ENCODE measurements around the gene NINL.
A peak's percentile ranks its signal among the peaks of the same experiment; 100 is the strongest.

The NINL gene

DNA sequence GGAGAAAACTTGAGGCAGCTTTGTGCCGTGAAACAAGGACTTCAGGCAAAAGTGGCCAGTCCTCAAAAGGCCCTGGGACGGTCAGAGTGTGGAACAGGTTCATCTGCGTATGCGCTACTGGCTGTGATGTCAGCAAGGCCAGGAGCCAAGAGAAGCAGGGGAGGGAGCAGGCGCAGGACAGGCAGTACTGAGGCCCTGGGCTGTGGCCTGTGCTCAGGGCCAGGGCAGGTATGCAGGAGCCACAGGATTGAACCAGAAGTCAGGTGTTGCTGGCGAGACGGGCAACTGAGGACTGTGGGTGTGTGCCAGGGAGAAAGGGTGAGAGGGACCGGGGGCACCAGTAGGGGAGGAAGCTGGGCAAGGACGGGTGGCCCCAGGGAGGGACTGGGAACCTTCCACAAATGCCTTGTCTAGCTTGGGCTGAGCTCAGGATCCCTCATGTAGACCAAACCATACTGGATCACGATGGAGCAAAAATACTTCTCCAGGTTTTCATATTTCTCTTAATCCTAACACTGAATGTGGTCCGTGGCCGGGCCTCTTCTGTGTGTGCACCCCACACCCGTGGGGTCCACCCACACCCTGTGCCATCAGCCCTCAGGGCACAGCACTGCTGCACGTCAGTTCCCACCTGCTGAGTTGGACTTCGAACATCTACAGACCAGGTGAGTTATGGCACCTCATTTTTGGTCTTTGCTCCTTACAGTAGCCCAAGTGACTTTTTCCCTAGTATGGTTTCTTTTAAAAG is 131.0 kb downstream of the NINL start:
- no peak for DNase-seq
- H3K4me1 Mint-ChIP-seq (ENCODE audit: low read depth in 2 of 2): no peaks in the 10 kb centered on the region
- peaks cover 0 to 6% of the 10 kb centered on the region in 2 donors for H3K27me3 Mint-ChIP-seq
- H3K27ac Mint-ChIP-seq: no peak overlapping the region
- H3K4me3 Mint-ChIP-seq: no peak overlapping the region
- H3K9me3 Mint-ChIP-seq: no peaks in the 10 kb centered on the region
- ATAC-seq (replicated peaks): no peak
- no peaks in the 10 kb centered on the region for H3K36me3 Mint-ChIP-seq (ENCODE audit: insufficient read depth)

DNA sequence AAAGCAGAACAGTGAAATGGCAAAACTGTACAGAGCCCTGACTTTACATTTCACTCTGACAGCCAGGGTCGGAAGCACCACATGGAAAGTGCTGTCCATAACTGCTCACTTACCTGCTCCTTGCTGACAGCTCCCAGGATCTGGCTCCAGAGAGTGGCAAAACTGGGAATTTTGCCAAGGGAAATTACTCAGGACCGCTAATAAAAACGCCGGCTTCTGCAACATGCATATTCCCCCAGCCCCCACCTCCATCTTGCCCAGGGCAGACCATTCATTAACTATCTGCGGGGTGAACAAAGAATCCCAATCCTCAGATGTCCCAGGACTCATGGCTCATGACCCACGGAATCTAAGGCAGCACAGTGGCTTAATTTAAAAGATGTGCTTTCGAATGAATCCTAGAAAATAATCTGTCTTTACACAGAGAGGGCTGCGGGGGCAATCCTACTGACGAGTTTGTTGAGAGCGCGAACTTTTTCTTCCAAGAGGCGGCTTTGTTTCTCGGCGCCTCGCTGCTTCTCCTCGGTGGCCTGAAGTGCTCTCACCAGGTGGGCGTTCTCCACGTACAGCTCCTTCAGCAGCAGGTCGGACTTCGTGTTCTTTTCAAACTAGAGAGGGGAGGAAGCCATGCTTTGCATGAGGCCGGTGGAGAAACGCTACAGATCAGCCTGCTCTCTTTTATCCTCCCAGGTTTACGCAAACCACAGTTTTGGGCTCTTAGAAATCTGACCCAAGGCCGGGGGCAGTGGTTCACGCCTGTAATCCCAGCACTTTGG is 132.1 kb downstream of the NINL start:
- Mint-ChIP-seq H3K4me1 (ENCODE audit: low read depth in 2 of 2) (no peaks in the 10 kb centered on the region), H3K27ac (no peak overlapping the region), H3K4me3 (no peak overlapping the region), H3K36me3 (ENCODE audit: insufficient read depth) (no peaks in the 10 kb centered on the region), H3K9me3 (no peaks in the 10 kb centered on the region), H3K27me3 (peaks cover 0 to 6% of the 10 kb centered on the region in 2 donors)
- no peak for ATAC-seq (replicated peaks)
- no peak for DNase-seq

DNA sequence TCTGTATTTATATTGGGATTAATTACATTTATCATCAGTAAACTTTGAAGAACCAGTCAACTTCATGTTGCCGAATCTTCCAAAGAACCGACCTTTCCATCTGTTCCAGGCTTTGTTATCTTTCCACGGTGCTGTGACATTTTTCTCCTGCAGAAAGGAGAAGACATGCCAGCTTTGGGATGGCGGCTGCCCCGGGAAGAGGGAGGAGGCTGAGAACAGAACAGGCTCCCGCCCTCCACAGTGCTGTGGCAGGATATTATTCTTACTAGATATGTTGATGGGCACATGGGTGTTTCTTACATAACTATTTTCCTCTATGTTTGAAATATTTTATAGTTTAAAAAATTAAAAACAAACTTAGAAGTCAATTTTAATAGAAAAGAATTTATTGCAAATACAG is 133.0 kb downstream of the NINL start:
- Mint-ChIP-seq H3K36me3 (ENCODE audit: insufficient read depth) (peaks cover 7% of the 10 kb centered on the region), H3K4me1 (ENCODE audit: low read depth in 2 of 2) (no peaks in the 10 kb centered on the region), H3K4me3 (no peak overlapping the region), H3K27ac (no peak overlapping the region), H3K27me3 (peaks cover 0 to 6% of the 10 kb centered on the region in 2 donors), H3K9me3 (no peaks in the 10 kb centered on the region)
- no peak for ATAC-seq (replicated peaks)
- no peak for DNase-seq

DNA sequence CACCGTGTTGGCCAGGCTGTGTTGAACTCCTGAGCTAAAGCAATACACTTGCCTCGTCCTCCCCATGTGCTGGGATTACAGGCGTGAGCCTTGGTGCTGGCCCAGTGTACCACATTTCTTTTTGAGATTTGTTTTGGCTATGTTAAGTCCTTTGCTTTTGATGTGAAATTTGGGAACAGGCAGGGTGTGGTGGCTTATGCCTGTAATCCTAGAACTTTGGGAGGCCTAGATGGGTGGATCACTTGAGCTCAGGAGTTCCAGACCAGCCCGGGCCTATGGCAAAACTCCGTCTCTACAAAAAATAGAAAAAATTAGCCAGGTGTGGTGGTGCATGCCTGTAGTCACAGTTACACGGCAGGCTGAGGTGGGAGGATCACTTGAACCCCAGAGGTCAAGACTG is 137.7 kb downstream of the NINL start:
- peaks cover 7% of the 10 kb centered on the region for H3K36me3 Mint-ChIP-seq (ENCODE audit: insufficient read depth)
- no peaks in the 10 kb centered on the region for H3K27me3 Mint-ChIP-seq
- H3K27ac Mint-ChIP-seq: no peak overlapping the region
- H3K4me1 Mint-ChIP-seq (ENCODE audit: low read depth in 2 of 2): peaks cover 5% of the 10 kb centered on the region in 2 donors
- H3K4me3 Mint-ChIP-seq: no peak overlapping the region
- ATAC-seq (replicated peaks) (no peak), DNase-seq (no peak)
- H3K9me3 Mint-ChIP-seq: no peaks in the 10 kb centered on the region

DNA sequence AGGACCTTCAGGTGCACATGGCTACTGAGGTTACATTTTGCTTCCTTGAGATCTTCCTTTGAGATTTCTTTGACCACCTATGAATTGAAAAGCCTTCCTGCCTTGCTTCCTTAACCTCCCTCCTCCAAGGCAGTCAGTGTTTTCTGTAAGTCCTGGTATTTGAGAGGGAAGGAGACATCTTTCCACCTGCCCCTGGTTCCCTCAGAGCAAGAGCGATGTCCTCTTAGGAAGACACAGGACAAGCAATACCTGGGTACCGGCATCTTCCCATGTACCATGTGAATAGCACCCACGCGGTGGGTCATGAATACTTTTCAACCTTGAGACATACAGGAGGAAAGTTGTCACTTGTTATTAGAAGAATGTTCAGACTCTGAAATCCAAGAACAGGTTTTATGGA is 140.8 kb downstream of the NINL start:
- ATAC-seq (replicated peaks) (no peak), DNase-seq (no peak)
- H3K27me3 Mint-ChIP-seq: no peaks in the 10 kb centered on the region
- H3K4me1 Mint-ChIP-seq (ENCODE audit: low read depth in 2 of 2): peaks cover 5% of the 10 kb centered on the region in 2 donors
- H3K9me3 Mint-ChIP-seq: no peaks in the 10 kb centered on the region
- H3K27ac Mint-ChIP-seq: peak overlapping the region in 1 of 2 donors; percentile 4
- H3K4me3 Mint-ChIP-seq: no peak overlapping the region
- peaks cover 7% of the 10 kb centered on the region for H3K36me3 Mint-ChIP-seq (ENCODE audit: insufficient read depth)

DNA sequence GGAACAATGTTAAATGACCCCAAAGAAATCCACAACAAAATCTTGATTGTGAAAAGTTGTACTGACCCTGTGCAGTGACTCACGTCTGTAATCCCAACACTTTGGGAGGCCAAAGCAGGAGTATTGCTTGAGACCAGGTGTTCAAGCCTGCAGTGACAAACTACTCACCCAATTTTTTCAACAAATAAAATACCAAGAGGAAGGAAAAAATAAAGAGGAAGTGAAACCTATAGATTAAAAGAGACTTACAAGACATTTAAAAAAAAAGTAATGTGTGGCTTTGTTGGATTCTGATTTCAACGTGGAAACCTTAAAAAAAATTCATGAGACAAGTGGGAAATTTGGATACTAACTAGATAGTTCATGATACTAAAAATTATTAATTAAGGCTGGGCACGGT is 146.0 kb downstream of the NINL start:
- no peak overlapping the region for H3K27ac Mint-ChIP-seq
- no peaks in the 10 kb centered on the region for H3K27me3 Mint-ChIP-seq
- H3K9me3 Mint-ChIP-seq: no peaks in the 10 kb centered on the region
- no peaks in the 10 kb centered on the region for H3K36me3 Mint-ChIP-seq (ENCODE audit: insufficient read depth)
- ATAC-seq (replicated peaks) (no peak), DNase-seq (no peak)
- no peak overlapping the region for H3K4me3 Mint-ChIP-seq
- H3K4me1 Mint-ChIP-seq (ENCODE audit: low read depth in 2 of 2): no peaks in the 10 kb centered on the region

DNA sequence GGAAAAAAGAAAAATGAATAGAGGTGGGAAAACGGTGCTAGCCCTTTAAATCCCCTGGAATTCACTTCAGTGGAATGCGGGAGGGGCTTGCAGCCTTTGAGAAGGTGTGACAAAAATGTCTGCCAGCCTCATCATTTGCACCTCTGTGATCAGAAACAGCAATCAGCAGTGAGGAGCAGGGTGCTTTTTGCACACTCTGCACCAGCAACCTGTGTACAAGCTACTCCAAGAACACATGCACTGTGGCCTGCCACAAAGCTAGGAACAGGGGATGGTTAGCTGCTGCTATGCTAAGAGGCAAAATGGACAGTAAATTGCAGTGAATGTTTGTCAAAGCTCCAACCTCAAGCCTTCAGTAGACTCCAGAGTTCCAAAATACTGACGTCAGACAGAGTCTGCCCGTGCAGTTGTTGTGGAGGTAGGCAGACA is 148.2 kb downstream of the NINL start:
- Mint-ChIP-seq H3K27me3 (no peaks in the 10 kb centered on the region), H3K36me3 (ENCODE audit: insufficient read depth) (no peaks in the 10 kb centered on the region), H3K4me1 (ENCODE audit: low read depth in 2 of 2) (no peaks in the 10 kb centered on the region), H3K9me3 (no peaks in the 10 kb centered on the region), H3K27ac (no peak overlapping the region), H3K4me3 (no peak overlapping the region)
- DNase-seq: no peak
- no peak for ATAC-seq (replicated peaks)

DNA sequence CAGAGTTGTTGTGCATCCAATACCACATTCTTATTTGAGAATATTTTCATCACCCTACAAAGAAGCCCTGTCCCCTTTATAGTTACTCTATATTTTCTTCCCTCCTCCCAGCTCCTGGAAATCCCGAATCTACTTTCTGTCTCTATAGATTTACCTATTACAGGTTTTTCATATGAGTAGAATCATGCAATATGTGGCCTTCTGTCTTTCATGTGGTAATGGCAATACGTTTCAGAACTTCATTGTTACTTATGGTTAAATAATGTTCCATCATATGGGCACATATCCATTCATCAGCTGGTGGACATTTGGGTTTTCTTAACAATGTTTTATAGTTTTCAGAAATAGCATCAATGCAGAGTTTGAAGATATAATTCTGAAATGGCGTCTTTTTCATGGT is 160.8 kb downstream of the NINL start:
- H3K4me1 Mint-ChIP-seq (ENCODE audit: low read depth in 2 of 2): peaks cover 4 to 5% of the 10 kb centered on the region in 2 donors
- peaks cover 3% of the 10 kb centered on the region for H3K36me3 Mint-ChIP-seq (ENCODE audit: insufficient read depth)
- no peak overlapping the region for H3K27ac Mint-ChIP-seq
- H3K27me3 Mint-ChIP-seq: no peaks in the 10 kb centered on the region
- no peak overlapping the region for H3K4me3 Mint-ChIP-seq
- DNase-seq (no peak), ATAC-seq (replicated peaks) (no peak)
- H3K9me3 Mint-ChIP-seq: no peaks in the 10 kb centered on the region

DNA sequence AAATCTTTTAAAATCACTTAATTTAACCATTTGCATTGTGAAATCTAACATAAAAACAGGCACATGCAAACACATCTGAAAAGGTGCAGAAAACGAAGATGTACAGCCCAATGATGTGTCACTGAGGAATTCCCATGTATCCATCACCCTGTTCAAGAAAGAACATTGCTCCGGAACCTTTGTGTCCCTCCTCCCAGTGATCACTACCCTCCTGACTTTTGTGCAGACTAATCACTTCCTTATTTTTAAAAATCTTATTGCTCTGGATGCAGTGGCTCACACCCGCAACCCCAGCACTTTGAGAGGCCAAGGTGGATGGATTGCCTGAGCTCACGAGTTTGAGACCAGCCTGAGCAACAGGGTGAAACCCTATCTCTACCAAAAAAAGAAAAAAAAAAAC is 163.3 kb downstream of the NINL start:
- DNase-seq (no peak), ATAC-seq (replicated peaks) (no peak)
- H3K27ac Mint-ChIP-seq: no peak overlapping the region
- H3K27me3 Mint-ChIP-seq: no peaks in the 10 kb centered on the region
- peaks cover 6% of the 10 kb centered on the region for H3K36me3 Mint-ChIP-seq (ENCODE audit: insufficient read depth)
- no peak overlapping the region for H3K4me3 Mint-ChIP-seq
- H3K4me1 Mint-ChIP-seq (ENCODE audit: low read depth in 2 of 2): peaks cover 4 to 5% of the 10 kb centered on the region in 2 donors
- H3K9me3 Mint-ChIP-seq: no peaks in the 10 kb centered on the region

DNA sequence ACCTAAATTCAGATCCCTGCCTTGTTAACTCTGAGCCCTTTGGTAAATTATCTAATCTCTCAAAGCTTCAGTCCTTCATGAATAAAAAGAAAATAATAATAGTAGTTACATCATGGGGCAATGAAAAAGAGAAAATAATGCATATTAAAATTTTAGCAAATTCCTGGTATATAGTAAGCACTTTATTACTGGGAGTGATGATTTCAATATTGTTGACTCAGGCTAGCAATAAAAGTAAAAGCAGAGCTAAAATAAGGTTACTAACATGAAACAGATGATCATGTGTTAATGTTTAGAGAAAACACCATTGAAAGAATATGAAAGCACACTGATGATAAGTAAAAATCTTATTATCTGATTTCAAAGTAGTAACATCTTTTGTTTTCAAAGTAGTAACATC is 164.2 kb downstream of the NINL start:
- H3K4me1 Mint-ChIP-seq (ENCODE audit: low read depth in 2 of 2): peaks cover 2 to 4% of the 10 kb centered on the region in 2 donors
- DNase-seq: no peak
- no peaks in the 10 kb centered on the region for H3K27me3 Mint-ChIP-seq
- no peaks in the 10 kb centered on the region for H3K9me3 Mint-ChIP-seq
- no peak for ATAC-seq (replicated peaks)
- H3K36me3 Mint-ChIP-seq (ENCODE audit: insufficient read depth): peaks cover 5% of the 10 kb centered on the region
- no peak overlapping the region for H3K27ac Mint-ChIP-seq
- no peak overlapping the region for H3K4me3 Mint-ChIP-seq

DNA sequence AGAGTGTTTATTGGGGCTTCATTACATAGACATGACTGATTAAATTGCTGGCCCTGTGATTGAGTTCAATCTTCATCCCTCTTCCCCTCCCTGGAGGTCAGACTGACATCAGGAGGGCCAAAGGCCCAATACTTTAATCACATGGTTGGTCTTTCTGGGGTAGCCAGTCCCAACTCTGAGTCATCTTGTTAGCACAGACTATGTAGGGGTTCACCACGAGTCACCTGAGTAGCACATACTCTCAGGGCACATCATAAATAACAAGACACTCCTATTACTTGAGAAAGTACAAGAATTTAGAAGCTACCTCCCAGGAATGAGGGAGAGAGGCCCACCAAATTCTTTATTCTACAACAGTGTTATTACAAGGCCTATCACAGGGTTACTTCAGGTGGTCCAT is 166.6 kb downstream of the NINL start:
- H3K36me3 Mint-ChIP-seq (ENCODE audit: insufficient read depth): peaks cover 3% of the 10 kb centered on the region
- no peaks in the 10 kb centered on the region for H3K9me3 Mint-ChIP-seq
- ATAC-seq (replicated peaks) (no peak), DNase-seq (no peak)
- no peak overlapping the region for H3K4me3 Mint-ChIP-seq
- H3K4me1 Mint-ChIP-seq (ENCODE audit: low read depth in 2 of 2): no peaks in the 10 kb centered on the region
- no peaks in the 10 kb centered on the region for H3K27me3 Mint-ChIP-seq
- H3K27ac Mint-ChIP-seq: no peak overlapping the region

DNA sequence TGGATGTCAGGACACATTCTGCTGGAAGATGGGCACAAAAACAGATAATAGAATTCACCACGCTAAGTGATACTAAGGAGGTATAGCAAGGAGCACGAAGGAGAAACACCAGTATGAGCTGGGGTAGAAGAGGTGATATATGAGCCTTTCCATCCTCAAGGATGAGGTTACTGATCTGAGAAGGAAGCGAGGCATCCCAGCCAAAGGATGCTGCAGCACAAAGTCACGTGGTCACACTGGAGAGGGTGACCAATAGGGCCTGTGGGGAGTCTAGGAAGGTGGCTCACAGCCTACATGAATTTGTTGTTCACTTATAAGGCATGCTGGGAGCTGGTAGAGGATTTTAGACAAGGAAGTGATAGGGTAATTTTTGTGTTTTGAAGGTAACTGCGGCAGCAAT is 176.4 kb downstream of the NINL start:
- H3K27ac Mint-ChIP-seq: no peak overlapping the region

DNA sequence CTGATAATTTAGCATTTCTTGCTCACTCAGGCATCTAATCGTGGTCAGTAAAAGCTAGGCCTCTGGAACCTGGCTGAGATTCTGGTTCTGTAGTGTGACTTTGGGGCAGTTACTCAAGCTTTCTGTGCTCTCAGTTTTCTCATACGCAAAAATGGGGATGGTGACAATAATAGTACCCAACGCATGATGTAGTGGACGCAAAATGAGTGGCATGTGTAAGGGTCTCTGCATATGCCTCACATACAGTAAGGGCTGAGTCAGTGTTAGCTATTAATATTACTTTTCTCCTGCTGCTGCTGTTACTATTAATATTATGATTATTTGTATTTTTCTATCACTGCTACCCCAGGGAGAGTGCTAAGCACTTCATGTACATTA is 177.2 kb downstream of the NINL start:
- Mint-ChIP-seq H3K27me3 (no peaks in the 10 kb centered on the region), H3K27ac (peak overlapping the region; percentile 93 to 94), H3K9me3 (peaks cover 0 to 7% of the 10 kb centered on the region in 2 donors), H3K4me1 (ENCODE audit: low read depth in 2 of 2) (peaks cover 9 to 15% of the 10 kb centered on the region in 2 donors), H3K4me3 (peak overlapping the region; percentile 94 to 95), H3K36me3 (ENCODE audit: insufficient read depth) (peaks cover 6% of the 10 kb centered on the region)
- no peak for DNase-seq
- no peak for ATAC-seq (replicated peaks)

More for the DNA sequence above, 176.4 kb downstream of the NINL start:
- DNase-seq (no peak), ATAC-seq (replicated peaks) (no peak)
- no peak overlapping the region for H3K4me3 Mint-ChIP-seq
- H3K27me3 Mint-ChIP-seq: no peaks in the 10 kb centered on the region
- peaks cover 9 to 15% of the 10 kb centered on the region in 2 donors for H3K4me1 Mint-ChIP-seq (ENCODE audit: low read depth in 2 of 2)
- peaks cover 6% of the 10 kb centered on the region for H3K36me3 Mint-ChIP-seq (ENCODE audit: insufficient read depth)
- peaks cover 0 to 2% of the 10 kb centered on the region in 2 donors for H3K9me3 Mint-ChIP-seq
